ENCODE data around the gene OR4P4.

OR4P4 gene

GRCh38 chr11:55634813-55635212 is at the start of gene OR4P4:
TSS of gene OR4P4 (plus strand) at chr11:55635113.
- DNase-seq (ENCODE audit: low read depth), result no peak

- DNase-seq (ENCODE audit: low read depth), result no peak
These were observed 27.4 kb upstream of the OR4P4 start, which contains the start of gene OR4C11 for GRCh38 chr11:55607545-55607944. TSS of gene OR4C11 (minus strand) at chr11:55607645. CDS start at chr11:55604373, 3,272 bp downstream.

- DNase-seq (ENCODE audit: low read depth), result no peak
These were observed 10.4 kb upstream of the OR4P4 start for GRCh38 chr11:55624531-55624930.

- DNase-seq (ENCODE audit: low read depth), result no peak
These were observed 13.1 kb downstream of the OR4P4 start, which contains the start of gene OR4S2 for GRCh38 chr11:55648027-55648426. TSS of gene OR4S2 (plus strand) at chr11:55648327. CDS start at chr11:55650904, 2,577 bp downstream.

- DNase-seq (ENCODE audit: low read depth), result no peak
These were observed 17.6 kb downstream of the OR4P4 start for GRCh38 chr11:55652560-55652959.

GRCh38 chr11:55655096-55655495 is 20.2 kb downstream of the OR4P4 start:
- no peak for DNase-seq (ENCODE audit: low read depth)

GRCh38 chr11:55658031-55658573 is 23.2 kb downstream of the OR4P4 start:
- no peak for DNase-seq (ENCODE audit: low read depth)

- DNase-seq (ENCODE audit: low read depth), result no peak
These were observed 23.7 kb downstream of the OR4P4 start for GRCh38 chr11:55658608-55659007.

GRCh38 chr11:55661901-55662300 is 27.0 kb downstream of the OR4P4 start, which contains the start of gene OR4C6:
TSS of gene OR4C6 (plus strand) at chr11:55662201. CDS start at chr11:55665167, 2,966 bp downstream.
- DNase-seq (ENCODE audit: low read depth), result no peak

GRCh38 chr11:55669376-55669775 is 34.5 kb downstream of the OR4P4 start:
- DNase-seq (ENCODE audit: low read depth), result no peak

GRCh38 chr11:55673860-55674259 is 38.9 kb downstream of the OR4P4 start:
- DNase-seq (ENCODE audit: low read depth), result no peak
